Measurements from ENCODE around the gene DMXL2.
"Not testable (repeated sequence)": the region's sequence is repeated elsewhere in the genome, so short reads cannot be mapped to it uniquely, and the experiment has no call there.

The DMXL2 gene

GRCh38 chr15:51576286-51576850 is 46.2 kb downstream of the DMXL2 start:
- DNase-seq (ENCODE audit: low read depth): peak; percentile 1
- TF ChIP-seq CTCF (conservative IDR thresholded peaks at IDR 0.05; ENCODE audit: low read length): no peak
- H3K4me3 ChIP-seq (ENCODE audit: low read length): no peak overlapping the region

- H3K4me3 ChIP-seq (ENCODE audit: low read length): no peak overlapping the region
- TF ChIP-seq CTCF (conservative IDR thresholded peaks at IDR 0.05; ENCODE audit: low read length): no peak
- DNase-seq (ENCODE audit: low read depth): no peak
Observed at GRCh38 chr15:51575775-51576174, 46.8 kb downstream of the DMXL2 start.

GRCh38 chr15:51573352-51573751 is 49.2 kb downstream of the DMXL2 start:
- not testable (repeated sequence) for H3K4me3 ChIP-seq (ENCODE audit: low read length); DNase-seq (ENCODE audit: low read depth)

- H3K4me3 ChIP-seq (ENCODE audit: low read length); DNase-seq (ENCODE audit: low read depth): not testable (repeated sequence)
Observed at GRCh38 chr15:51568939-51569784, 53.4 kb downstream of the DMXL2 start.

- DNase-seq (ENCODE audit: low read depth): no peak
- no peak for TF ChIP-seq CTCF (conservative IDR thresholded peaks at IDR 0.05; ENCODE audit: low read length)
- no peak overlapping the region for H3K4me3 ChIP-seq (ENCODE audit: low read length)
Observed at GRCh38 chr15:51561271-51561670, 61.3 kb downstream of the DMXL2 start.

GRCh38 chr15:51558876-51559275 is 63.7 kb downstream of the DMXL2 start:
- DNase-seq (ENCODE audit: low read depth): no peak
- no peak overlapping the region for H3K4me3 ChIP-seq (ENCODE audit: low read length)
- TF ChIP-seq CTCF (conservative IDR thresholded peaks at IDR 0.05; ENCODE audit: low read length): no peak

- no peak for DNase-seq (ENCODE audit: low read depth)
- no peak overlapping the region for H3K4me3 ChIP-seq (ENCODE audit: low read length)
- TF ChIP-seq CTCF (conservative IDR thresholded peaks at IDR 0.05; ENCODE audit: low read length): no peak
Observed at GRCh38 chr15:51558411-51558810, 64.2 kb downstream of the DMXL2 start.

- no peak for TF ChIP-seq CTCF (conservative IDR thresholded peaks at IDR 0.05; ENCODE audit: low read length)
- peak; percentile 1 for DNase-seq (ENCODE audit: low read depth)
- H3K4me3 ChIP-seq (ENCODE audit: low read length): no peak overlapping the region
Observed at GRCh38 chr15:51550841-51551240, 71.7 kb downstream of the DMXL2 start.

All from AG10803 (cell line).